ENCODE measurements around the gene KIF13A.
"Not testable (repeated sequence)": the region's sequence is repeated elsewhere in the genome, so short reads cannot be mapped to it uniquely, and the experiment has no call there.

Gene KIF13A

DNA sequence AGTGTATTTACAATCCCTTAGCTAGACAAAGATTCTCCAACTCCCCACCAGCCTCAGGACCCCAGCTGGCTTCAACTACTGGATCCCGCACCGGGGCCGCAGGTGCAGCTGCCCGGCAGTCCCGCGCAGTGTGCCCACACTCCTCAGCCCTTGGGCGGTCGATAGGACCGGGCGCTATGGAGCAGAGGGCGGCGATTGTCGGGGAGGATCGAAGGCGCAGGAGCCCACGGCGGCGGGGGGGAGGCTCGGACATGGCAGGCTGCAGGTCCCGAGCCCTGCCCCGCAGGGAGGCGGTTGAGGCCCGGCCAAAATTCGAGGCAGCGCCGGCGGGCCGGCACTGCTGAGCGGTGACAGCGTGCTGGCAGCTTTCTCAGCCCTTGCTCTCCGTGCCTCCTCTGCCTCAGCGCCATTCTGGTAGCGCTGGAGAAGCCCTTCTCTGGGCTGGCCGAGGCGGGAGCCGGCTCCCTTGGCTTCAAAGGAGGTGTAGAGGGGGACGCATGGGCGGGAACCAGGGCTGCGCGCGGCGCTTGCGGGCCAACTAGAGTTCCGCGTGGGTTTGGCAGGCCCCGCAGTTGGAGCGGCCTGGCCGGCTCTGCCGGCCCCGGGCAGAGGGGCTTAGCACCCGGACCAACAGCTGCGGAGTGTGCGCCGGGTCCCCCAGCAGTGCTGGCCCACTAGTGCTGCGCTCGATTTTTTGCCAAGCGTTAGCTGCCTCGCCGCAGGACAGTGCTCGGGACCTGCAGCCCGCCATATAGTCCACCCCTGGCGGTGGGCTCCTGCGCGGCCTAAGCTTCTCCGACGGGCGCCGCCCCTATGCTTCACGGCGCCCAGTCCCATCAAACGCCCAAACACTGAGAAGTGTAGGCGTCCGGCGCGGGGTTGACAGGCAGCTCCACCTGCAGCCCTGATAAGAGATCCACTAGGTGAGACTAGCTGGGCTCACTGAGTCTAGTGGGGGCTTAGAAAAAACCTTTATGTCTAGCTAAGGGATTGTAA, 32.4 kb upstream of the KIF13A start:
- H3K36me3 ChIP-seq (ENCODE audit: insufficient read depth): no peaks in the 10 kb centered on the region
- H3K4me2 ChIP-seq: no peak overlapping the region
- no peak overlapping the region for H3K9ac ChIP-seq
- H4K20me1 ChIP-seq (ENCODE audit: insufficient read depth): no peaks in the 10 kb centered on the region
- no peak overlapping the region for H3K27ac ChIP-seq
- H2AFZ ChIP-seq (ENCODE audit: low read depth): no peak overlapping the region
- H3K79me2 ChIP-seq (ENCODE audit: insufficient read depth, low read depth): no peaks in the 10 kb centered on the region
- TF ChIP-seq, protein P1, sequence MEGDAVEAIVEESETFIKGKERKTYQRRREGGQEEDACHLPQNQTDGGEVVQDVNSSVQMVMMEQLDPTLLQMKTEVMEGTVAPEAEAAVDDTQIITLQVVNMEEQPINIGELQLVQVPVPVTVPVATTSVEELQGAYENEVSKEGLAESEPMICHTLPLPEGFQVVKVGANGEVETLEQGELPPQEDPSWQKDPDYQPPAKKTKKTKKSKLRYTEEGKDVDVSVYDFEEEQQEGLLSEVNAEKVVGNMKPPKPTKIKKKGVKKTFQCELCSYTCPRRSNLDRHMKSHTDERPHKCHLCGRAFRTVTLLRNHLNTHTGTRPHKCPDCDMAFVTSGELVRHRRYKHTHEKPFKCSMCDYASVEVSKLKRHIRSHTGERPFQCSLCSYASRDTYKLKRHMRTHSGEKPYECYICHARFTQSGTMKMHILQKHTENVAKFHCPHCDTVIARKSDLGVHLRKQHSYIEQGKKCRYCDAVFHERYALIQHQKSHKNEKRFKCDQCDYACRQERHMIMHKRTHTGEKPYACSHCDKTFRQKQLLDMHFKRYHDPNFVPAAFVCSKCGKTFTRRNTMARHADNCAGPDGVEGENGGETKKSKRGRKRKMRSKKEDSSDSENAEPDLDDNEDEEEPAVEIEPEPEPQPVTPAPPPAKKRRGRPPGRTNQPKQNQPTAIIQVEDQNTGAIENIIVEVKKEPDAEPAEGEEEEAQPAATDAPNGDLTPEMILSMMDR (conservative IDR thresholded peaks at IDR 0.05; ENCODE audit: low read depth, low read length): no peak
- H3K4me1 ChIP-seq (ENCODE audit: low read depth, poor library complexity, severe bottlenecking): no peaks in the 10 kb centered on the region
- H3K4me3 ChIP-seq (IDR thresholded peaks at IDR 0.05; ENCODE audit: insufficient read depth, low read depth, low read length): no peak overlapping the region
- H3K27me3 ChIP-seq (ENCODE audit: insufficient read depth, low read depth): no peaks in the 10 kb centered on the region

DNA sequence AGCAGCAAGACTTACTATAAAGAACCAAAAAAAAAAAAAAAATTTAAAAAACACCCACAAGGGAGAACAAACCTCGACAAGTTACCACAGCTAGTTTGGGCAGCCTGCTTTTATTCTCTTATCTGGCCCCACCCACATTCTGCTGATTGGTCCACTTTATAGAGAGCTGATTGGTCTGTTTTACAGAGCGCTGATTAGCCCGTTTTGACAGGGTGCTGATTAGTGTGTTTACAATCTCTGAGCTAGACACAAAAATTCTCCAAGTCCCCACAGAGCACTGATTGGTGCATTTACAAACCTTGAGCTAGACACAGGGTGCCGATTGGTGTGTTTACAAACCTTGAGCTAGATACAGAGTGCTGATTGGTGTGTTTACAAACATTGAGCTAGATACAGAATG, 31.7 kb upstream of the KIF13A start:
- not testable (repeated sequence) for H3K4me1 ChIP-seq (ENCODE audit: low read depth, poor library complexity, severe bottlenecking); H4K20me1 ChIP-seq (ENCODE audit: insufficient read depth); H3K27me3 ChIP-seq (ENCODE audit: insufficient read depth, low read depth); H3K4me2 ChIP-seq; H3K9ac ChIP-seq; H3K4me3 ChIP-seq (IDR thresholded peaks at IDR 0.05; ENCODE audit: insufficient read depth, low read depth, low read length); H3K36me3 ChIP-seq (ENCODE audit: insufficient read depth); H3K79me2 ChIP-seq (ENCODE audit: insufficient read depth, low read depth); H3K27ac ChIP-seq; H2AFZ ChIP-seq (ENCODE audit: low read depth)

DNA sequence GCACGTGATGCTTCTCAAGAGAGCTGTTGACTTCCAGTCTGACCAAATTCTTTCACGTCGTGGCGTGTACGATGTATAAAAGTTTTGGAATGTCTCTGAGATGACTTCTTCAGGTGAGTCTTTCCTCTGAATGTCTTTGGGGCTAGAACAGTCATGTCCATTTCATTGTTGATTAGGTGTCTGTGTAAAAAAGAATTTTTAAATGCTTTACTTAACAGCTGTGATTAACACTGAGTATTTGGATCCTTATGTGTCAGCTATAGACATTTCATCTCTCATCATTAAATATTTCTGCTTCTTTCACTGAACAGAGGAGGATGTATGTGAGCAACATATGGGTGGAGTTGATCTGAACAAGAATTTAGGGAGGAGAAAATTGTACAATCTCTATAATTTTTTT, 29.3 kb upstream of the KIF13A start:
- no peak overlapping the region for H3K4me3 ChIP-seq (IDR thresholded peaks at IDR 0.05; ENCODE audit: insufficient read depth, low read depth, low read length)
- no peak overlapping the region for H3K27ac ChIP-seq
- TF ChIP-seq, protein P1 (conservative IDR thresholded peaks at IDR 0.05; ENCODE audit: low read depth, low read length): no peak
- H4K20me1 ChIP-seq (ENCODE audit: insufficient read depth): no peaks in the 10 kb centered on the region
- H3K79me2 ChIP-seq (ENCODE audit: insufficient read depth, low read depth): no peaks in the 10 kb centered on the region
- no peak overlapping the region for H3K4me2 ChIP-seq
- no peaks in the 10 kb centered on the region for H3K27me3 ChIP-seq (ENCODE audit: insufficient read depth, low read depth)
- H2AFZ ChIP-seq (ENCODE audit: low read depth): no peak overlapping the region
- H3K36me3 ChIP-seq (ENCODE audit: insufficient read depth): no peaks in the 10 kb centered on the region
- no peaks in the 10 kb centered on the region for H3K4me1 ChIP-seq (ENCODE audit: low read depth, poor library complexity, severe bottlenecking)
- no peak overlapping the region for H3K9ac ChIP-seq

DNA sequence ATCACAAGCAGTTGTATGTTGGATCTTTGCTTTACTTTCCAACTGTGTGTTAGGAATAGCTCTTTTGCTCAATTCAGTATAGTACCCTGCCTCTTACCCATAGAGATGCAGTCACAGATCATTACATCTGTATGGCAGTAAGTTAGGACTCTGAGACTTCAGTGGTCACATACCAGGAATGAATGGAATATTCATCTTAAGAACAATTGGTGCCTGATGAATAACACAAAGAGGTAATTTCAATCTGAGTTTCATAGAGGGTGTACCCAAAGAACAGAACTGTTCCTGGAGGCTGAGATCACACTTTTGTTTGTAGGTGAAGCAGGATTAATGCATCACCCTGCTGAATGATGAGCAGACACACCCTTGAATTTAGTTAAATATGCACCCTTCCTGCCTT, 28.7 kb upstream of the KIF13A start:
- TF ChIP-seq, protein P1 (conservative IDR thresholded peaks at IDR 0.05; ENCODE audit: low read depth, low read length): no peak
- H3K4me3 ChIP-seq (IDR thresholded peaks at IDR 0.05; ENCODE audit: insufficient read depth, low read depth, low read length): no peak overlapping the region
- H4K20me1 ChIP-seq (ENCODE audit: insufficient read depth): no peaks in the 10 kb centered on the region
- H3K27ac ChIP-seq: no peak overlapping the region
- no peaks in the 10 kb centered on the region for H3K4me1 ChIP-seq (ENCODE audit: low read depth, poor library complexity, severe bottlenecking)
- H3K4me2 ChIP-seq: no peak overlapping the region
- no peaks in the 10 kb centered on the region for H3K79me2 ChIP-seq (ENCODE audit: insufficient read depth, low read depth)
- H2AFZ ChIP-seq (ENCODE audit: low read depth): no peak overlapping the region
- no peak overlapping the region for H3K9ac ChIP-seq
- H3K36me3 ChIP-seq (ENCODE audit: insufficient read depth): no peaks in the 10 kb centered on the region
- no peaks in the 10 kb centered on the region for H3K27me3 ChIP-seq (ENCODE audit: insufficient read depth, low read depth)

DNA sequence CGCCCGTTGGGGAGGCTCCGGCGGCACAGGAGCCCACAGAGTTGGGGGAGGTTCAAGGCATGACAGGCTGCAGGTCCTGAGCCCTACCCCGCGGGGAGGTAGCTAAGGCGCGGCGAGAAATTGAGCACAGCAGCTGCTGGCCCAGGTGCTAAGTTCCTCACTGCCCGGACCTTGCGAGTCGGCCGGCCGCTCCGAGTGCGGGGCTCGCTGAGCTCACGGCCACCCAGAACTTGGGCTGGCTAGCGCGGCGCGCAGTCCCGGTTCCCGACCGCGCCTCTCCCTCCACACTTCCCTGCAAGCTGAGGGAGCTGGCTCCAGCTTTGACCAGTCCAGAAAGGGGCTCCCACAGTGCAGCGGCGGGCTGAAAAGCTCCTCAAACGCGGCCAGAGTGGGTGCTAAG, 23.9 kb upstream of the KIF13A start:
- no peaks in the 10 kb centered on the region for H3K36me3 ChIP-seq (ENCODE audit: insufficient read depth)
- H3K9ac ChIP-seq: no peak overlapping the region
- no peak overlapping the region for H3K27ac ChIP-seq
- H4K20me1 ChIP-seq (ENCODE audit: insufficient read depth): no peaks in the 10 kb centered on the region
- H2AFZ ChIP-seq (ENCODE audit: low read depth): no peak overlapping the region
- no peaks in the 10 kb centered on the region for H3K27me3 ChIP-seq (ENCODE audit: insufficient read depth, low read depth)
- no peaks in the 10 kb centered on the region for H3K4me1 ChIP-seq (ENCODE audit: low read depth, poor library complexity, severe bottlenecking)
- H3K4me3 ChIP-seq (IDR thresholded peaks at IDR 0.05; ENCODE audit: insufficient read depth, low read depth, low read length): no peak overlapping the region
- TF ChIP-seq, protein P1 (conservative IDR thresholded peaks at IDR 0.05; ENCODE audit: low read depth, low read length): no peak
- H3K79me2 ChIP-seq (ENCODE audit: insufficient read depth, low read depth): no peaks in the 10 kb centered on the region
- H3K4me2 ChIP-seq: no peak overlapping the region

DNA sequence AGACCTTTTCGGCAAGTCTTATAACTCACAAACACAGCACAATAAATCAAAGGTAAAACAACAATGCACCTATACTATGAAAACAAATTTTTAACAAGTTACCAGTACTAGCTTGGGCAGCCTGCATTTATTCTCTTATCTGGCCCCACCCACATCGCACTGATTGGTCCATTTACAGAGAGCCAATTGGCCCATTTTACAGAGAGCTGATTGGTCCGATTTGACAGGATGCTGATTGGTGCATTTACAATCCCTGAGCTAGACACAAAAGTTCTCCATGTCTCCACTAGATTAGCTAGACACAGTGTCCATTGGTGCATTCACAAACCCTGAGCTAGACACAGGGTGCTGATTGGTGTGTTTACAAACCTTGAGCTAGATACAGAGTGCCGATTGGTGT, 23.1 kb upstream of the KIF13A start:
- not testable (repeated sequence) for H4K20me1 ChIP-seq (ENCODE audit: insufficient read depth); H3K27ac ChIP-seq; H3K4me2 ChIP-seq; H3K79me2 ChIP-seq (ENCODE audit: insufficient read depth, low read depth); H3K4me3 ChIP-seq (IDR thresholded peaks at IDR 0.05; ENCODE audit: insufficient read depth, low read depth, low read length); H2AFZ ChIP-seq (ENCODE audit: low read depth); H3K27me3 ChIP-seq (ENCODE audit: insufficient read depth, low read depth); H3K4me1 ChIP-seq (ENCODE audit: low read depth, poor library complexity, severe bottlenecking); H3K9ac ChIP-seq; H3K36me3 ChIP-seq (ENCODE audit: insufficient read depth)

Data from KMS-11 (cell line).